ENCODE data around the gene TMEM140.

The TMEM140 gene

DNA sequence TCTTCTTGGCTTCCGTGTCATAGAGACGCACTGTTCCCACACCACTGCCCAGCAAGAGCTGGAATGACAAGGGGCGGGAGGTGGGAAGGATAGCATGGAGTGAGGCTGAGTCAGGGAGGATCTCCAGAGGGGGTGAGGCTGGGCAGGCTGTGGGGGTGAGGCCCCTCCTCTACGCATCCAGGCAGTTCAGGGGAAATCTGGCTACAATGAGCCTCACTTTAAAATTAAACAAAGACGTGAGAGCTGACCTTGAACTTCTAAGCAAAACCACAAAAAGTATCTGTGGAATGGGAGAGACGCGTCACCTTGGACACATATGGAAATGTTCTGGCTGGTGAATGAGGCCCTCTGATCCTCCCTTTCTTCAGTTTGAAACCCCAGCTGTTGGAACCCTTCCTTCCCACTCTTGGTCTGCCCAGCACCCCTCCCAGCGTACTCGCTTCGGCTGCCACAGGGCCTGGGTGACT, 45.8 kb downstream of the TMEM140 start:
- Histone ChIP-seq H4K20me1 (ENCODE audit: insufficient read depth) (no peaks in the 10 kb centered on the region), H3K79me2 (ENCODE audit: insufficient read depth, low read depth) (no peaks in the 10 kb centered on the region), H3K4me3 (IDR thresholded peaks at IDR 0.05; ENCODE audit: insufficient read depth, low read depth, low read length) (no peak overlapping the region), H3K27ac (no peak overlapping the region), H3K27me3 (ENCODE audit: insufficient read depth, low read depth) (no peaks in the 10 kb centered on the region), H3K4me1 (ENCODE audit: low read depth, poor library complexity, severe bottlenecking) (no peaks in the 10 kb centered on the region), H3K4me2 (no peak overlapping the region), H2AFZ (ENCODE audit: low read depth) (no peak overlapping the region), H3K9ac (no peak overlapping the region), H3K36me3 (ENCODE audit: insufficient read depth) (no peaks in the 10 kb centered on the region)
- TF ChIP-seq, protein P1, sequence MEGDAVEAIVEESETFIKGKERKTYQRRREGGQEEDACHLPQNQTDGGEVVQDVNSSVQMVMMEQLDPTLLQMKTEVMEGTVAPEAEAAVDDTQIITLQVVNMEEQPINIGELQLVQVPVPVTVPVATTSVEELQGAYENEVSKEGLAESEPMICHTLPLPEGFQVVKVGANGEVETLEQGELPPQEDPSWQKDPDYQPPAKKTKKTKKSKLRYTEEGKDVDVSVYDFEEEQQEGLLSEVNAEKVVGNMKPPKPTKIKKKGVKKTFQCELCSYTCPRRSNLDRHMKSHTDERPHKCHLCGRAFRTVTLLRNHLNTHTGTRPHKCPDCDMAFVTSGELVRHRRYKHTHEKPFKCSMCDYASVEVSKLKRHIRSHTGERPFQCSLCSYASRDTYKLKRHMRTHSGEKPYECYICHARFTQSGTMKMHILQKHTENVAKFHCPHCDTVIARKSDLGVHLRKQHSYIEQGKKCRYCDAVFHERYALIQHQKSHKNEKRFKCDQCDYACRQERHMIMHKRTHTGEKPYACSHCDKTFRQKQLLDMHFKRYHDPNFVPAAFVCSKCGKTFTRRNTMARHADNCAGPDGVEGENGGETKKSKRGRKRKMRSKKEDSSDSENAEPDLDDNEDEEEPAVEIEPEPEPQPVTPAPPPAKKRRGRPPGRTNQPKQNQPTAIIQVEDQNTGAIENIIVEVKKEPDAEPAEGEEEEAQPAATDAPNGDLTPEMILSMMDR (conservative IDR thresholded peaks at IDR 0.05; ENCODE audit: low read depth, low read length): no peak

DNA sequence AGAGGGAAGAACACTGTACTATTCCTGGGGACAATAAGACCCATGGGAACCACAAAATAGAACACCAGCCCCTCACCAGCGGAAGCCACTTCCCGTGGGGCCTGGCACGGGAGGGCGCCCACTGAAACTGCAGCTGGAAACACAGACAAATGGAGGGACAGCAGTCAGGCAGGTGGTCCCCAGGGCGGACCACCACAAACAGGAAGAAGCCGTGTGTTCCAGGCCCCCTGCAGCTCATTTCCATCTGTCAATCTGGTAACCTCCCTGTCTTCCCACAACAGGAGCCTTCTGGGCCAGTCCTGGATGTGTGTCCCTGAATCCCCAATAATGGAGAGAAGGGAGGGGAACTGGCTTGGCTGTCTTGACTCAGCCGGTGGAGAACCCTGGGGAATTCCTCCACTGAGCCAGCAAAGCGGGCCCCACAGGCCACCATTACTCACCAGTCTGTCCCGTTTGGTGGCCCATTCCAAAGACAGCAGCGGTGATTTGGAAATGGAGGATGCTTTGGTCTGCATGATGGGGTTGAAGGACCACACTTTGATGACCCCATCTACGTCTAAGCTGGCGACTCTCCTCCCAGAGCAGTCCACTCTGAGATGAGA, 46.7 kb downstream of the TMEM140 start:
- H3K36me3 ChIP-seq (ENCODE audit: insufficient read depth): no peaks in the 10 kb centered on the region

DNA sequence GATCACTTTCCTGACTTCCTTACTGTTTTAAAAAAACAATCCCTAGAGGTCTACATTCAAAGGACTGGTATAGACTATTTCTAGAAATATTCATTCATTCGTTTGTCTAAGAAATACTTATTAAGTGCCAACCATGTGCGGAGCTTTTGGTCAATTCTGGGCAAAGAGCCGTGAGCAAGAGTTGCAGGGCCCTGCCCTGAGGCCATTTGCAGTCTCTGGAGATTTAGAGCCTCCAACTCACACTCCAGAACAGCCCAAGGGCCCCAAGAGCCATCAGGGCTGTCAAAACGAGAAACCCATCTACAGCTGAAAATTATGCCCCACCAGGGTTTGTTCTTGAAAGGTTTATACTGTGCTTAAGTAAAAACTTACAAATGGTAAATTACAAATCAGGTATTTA, 47.3 kb downstream of the TMEM140 start:
- no peaks in the 10 kb centered on the region for H3K27me3 ChIP-seq (ENCODE audit: insufficient read depth, low read depth)
- no peak overlapping the region for H3K4me2 ChIP-seq
- H4K20me1 ChIP-seq (ENCODE audit: insufficient read depth): no peaks in the 10 kb centered on the region
- no peak overlapping the region for H2AFZ ChIP-seq (ENCODE audit: low read depth)
- H3K27ac ChIP-seq: no peak overlapping the region
- no peaks in the 10 kb centered on the region for H3K4me1 ChIP-seq (ENCODE audit: low read depth, poor library complexity, severe bottlenecking)
- H3K36me3 ChIP-seq (ENCODE audit: insufficient read depth): no peaks in the 10 kb centered on the region
- no peak overlapping the region for H3K9ac ChIP-seq
- TF ChIP-seq, protein P1 (conservative IDR thresholded peaks at IDR 0.05; ENCODE audit: low read depth, low read length): no peak
- no peak overlapping the region for H3K4me3 ChIP-seq (IDR thresholded peaks at IDR 0.05; ENCODE audit: insufficient read depth, low read depth, low read length)
- no peaks in the 10 kb centered on the region for H3K79me2 ChIP-seq (ENCODE audit: insufficient read depth, low read depth)

More for the DNA sequence above, 46.7 kb downstream of the TMEM140 start:
- Histone ChIP-seq H3K4me2 (no peak overlapping the region), H3K4me3 (IDR thresholded peaks at IDR 0.05; ENCODE audit: insufficient read depth, low read depth, low read length) (no peak overlapping the region), H3K27ac (no peak overlapping the region), H4K20me1 (ENCODE audit: insufficient read depth) (no peaks in the 10 kb centered on the region), H3K4me1 (ENCODE audit: low read depth, poor library complexity, severe bottlenecking) (no peaks in the 10 kb centered on the region), H3K9ac (no peak overlapping the region), H3K27me3 (ENCODE audit: insufficient read depth, low read depth) (no peaks in the 10 kb centered on the region), H2AFZ (ENCODE audit: low read depth) (no peak overlapping the region), H3K79me2 (ENCODE audit: insufficient read depth, low read depth) (no peaks in the 10 kb centered on the region)
- TF ChIP-seq, protein P1 (conservative IDR thresholded peaks at IDR 0.05; ENCODE audit: low read depth, low read length): no peak

DNA sequence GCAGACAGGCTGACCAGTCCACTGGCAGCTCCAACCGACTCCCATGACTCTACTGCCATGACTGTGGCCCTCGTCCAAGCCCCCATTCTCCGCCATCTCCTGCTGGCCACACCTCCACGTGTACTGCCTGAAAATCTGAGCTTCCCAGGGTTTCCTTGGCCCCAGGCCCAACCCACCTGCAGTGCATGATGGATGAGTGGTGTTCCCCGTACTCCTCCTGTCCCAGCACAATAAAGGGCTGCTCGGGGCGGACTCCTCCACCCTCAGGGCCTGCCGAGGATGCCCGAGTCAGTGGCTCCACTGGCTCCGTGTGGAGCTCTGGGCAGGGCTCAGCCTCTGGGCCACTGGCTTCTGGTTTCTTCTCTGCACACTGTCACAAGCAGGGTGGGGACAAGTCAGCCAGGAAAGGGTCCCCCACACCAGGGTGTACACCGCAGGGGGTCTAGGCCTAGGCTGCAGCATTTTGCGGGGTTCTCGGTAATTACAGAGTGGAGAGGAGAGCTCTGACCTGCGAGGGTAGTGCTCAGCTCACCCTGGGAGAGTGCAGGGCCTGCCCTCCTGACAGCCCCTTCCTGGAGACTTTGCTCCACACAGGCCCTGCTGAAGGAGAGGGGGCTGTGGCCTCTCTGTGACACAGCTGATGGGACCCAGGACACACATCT, 48.2 kb downstream of the TMEM140 start:
- Histone ChIP-seq H3K9ac (no peak overlapping the region), H2AFZ (ENCODE audit: low read depth) (no peak overlapping the region), H3K79me2 (ENCODE audit: insufficient read depth, low read depth) (no peaks in the 10 kb centered on the region), H4K20me1 (ENCODE audit: insufficient read depth) (no peaks in the 10 kb centered on the region), H3K4me3 (IDR thresholded peaks at IDR 0.05; ENCODE audit: insufficient read depth, low read depth, low read length) (no peak overlapping the region), H3K27me3 (ENCODE audit: insufficient read depth, low read depth) (no peaks in the 10 kb centered on the region), H3K4me1 (ENCODE audit: low read depth, poor library complexity, severe bottlenecking) (no peaks in the 10 kb centered on the region), H3K4me2 (no peak overlapping the region), H3K27ac (no peak overlapping the region), H3K36me3 (ENCODE audit: insufficient read depth) (no peaks in the 10 kb centered on the region)
- TF ChIP-seq, protein P1 (conservative IDR thresholded peaks at IDR 0.05; ENCODE audit: low read depth, low read length): no peak
